Lower leg skin (tissue), 4 donors: ENCODE data around the gene TAX1BP1. TPM values are rescaled to one million over a fixed set of nuclear protein-coding genes. Genes with fewer than 3 reads are reported as not detected.

Experiments used
- DNase-seq, 2 donors: peaks; one replicate each; pipeline ENCODE4 v3.0.0-alpha.2; 2019; ENCODE audit warnings: low spot score in 2 of 2
- H3K4me3 ChIP-seq: fragments of 200-600 bp; sonication (generic); 2 replicates; pipeline ENCODE4 v1.5.1; 2017; ENCODE audit warnings: mild to moderate bottlenecking, low read depth; ENCODE audit not compliant: poor library complexity, severe bottlenecking
- CTCF ChIP-seq, 3 donors: fragments of 450-650 bp; IDR thresholded peaks; one replicate each; pipeline ENCODE4 v1.5.1; 2016; ENCODE audit warnings: antibody characterized with exemption in 3 of 3, mild to moderate bottlenecking in 3 of 3, moderate library complexity in 2 of 3
- POLR2A ChIP-seq, 2 donors: fragments of 450-650 bp; IDR thresholded peaks; one replicate each; pipeline ENCODE4 v1.6.1; 2016 to 2017; ENCODE audit warnings: antibody characterized with exemption in 2 of 2, mild to moderate bottlenecking in 1 of 2, moderate library complexity in 1 of 2
- WGBS, 2 donors: methylation state at CpG; one replicate each; pipeline ENCODE4 v1.1.5; 2018; 5-methylcytosine and 5-hydroxymethylcytosine counted together
- intact Hi-C: fragments of 100-400 bp; cut with DNase I; formaldehyde crosslinking; loops from one replicate; pipeline ENCODE4 v1.15.0; 2023; ENCODE audit warnings: low total_unique reads
- total RNA-seq, 4 donors: library from RNA; depleted of rRNA; stranded (reverse); fragments of >200 nt; gene quantifications; one replicate each; pipeline ENCODE4 v1.1.0, GENCODE V29; 2016

The TAX1BP1 gene
- total RNA-seq, 4 donors from 2014 or later, result 81.4 to 98.8 (median 85.8) TPM

- intact Hi-C loops, result no loop called here
- no peak for TF ChIP-seq POLR2A (IDR thresholded peaks at IDR 0.05)
- no peak for TF ChIP-seq CTCF (IDR thresholded peaks at IDR 0.05)
- DNase-seq, result no peak
- 96 to 100% methylated on average over 1 of the region's 1 CpG for WGBS, 2 donors
- no peak overlapping the region for H3K4me3 ChIP-seq
Observed at GRCh38 chr7:27759491-27759890, 19.5 kb downstream of the TAX1BP1 start.

GRCh38 chr7:27762062-27762461 is 22.1 kb downstream of the TAX1BP1 start:
- 73 to 83% methylated on average over 1 of the region's 1 CpG for WGBS, 2 donors
- H3K4me3 ChIP-seq, result no peak overlapping the region
- TF ChIP-seq CTCF (IDR thresholded peaks at IDR 0.05) (no peak), POLR2A (IDR thresholded peaks at IDR 0.05) (no peak)
- no peak for DNase-seq
- intact Hi-C loops, result no loop called here

- TF ChIP-seq CTCF (IDR thresholded peaks at IDR 0.05) (no peak), POLR2A (IDR thresholded peaks at IDR 0.05) (no peak)
- H3K4me3 ChIP-seq, result no peak overlapping the region
- intact Hi-C loops, result no loop called here
- WGBS, 2 donors, result 80 to 81% methylated on average over 2 of the region's 2 CpGs
- DNase-seq, result no peak
Observed at GRCh38 chr7:27763983-27764508, 24.1 kb downstream of the TAX1BP1 start.

GRCh38 chr7:27765841-27766240 is 25.9 kb downstream of the TAX1BP1 start:
- WGBS, 2 donors, result 94 to 97% methylated on average over 11 of the region's 11 CpGs

GRCh38 chr7:27767374-27767773 is 27.4 kb downstream of the TAX1BP1 start:
- DNase-seq, result no peak
- intact Hi-C loops, result no loop called here
- TF ChIP-seq CTCF (IDR thresholded peaks at IDR 0.05) (no peak), POLR2A (IDR thresholded peaks at IDR 0.05) (no peak)
- H3K4me3 ChIP-seq, result no peak overlapping the region

More at GRCh38 chr7:27765841-27766240, 25.9 kb downstream of the TAX1BP1 start:
- intact Hi-C loops, result no loop called here
- H3K4me3 ChIP-seq, result no peak overlapping the region
- no peak for TF ChIP-seq CTCF (IDR thresholded peaks at IDR 0.05)
- TF ChIP-seq POLR2A (IDR thresholded peaks at IDR 0.05), result no peak
- DNase-seq, result no peak

GRCh38 chr7:27771111-27771510 is 31.1 kb downstream of the TAX1BP1 start:
- no peak for DNase-seq
- intact Hi-C loops, result no loop called here
- TF ChIP-seq CTCF (IDR thresholded peaks at IDR 0.05), result no peak
- no peak for TF ChIP-seq POLR2A (IDR thresholded peaks at IDR 0.05)
- no peak overlapping the region for H3K4me3 ChIP-seq
- 93 to 96% methylated on average over 2 of the region's 2 CpGs for WGBS, 2 donors
